ENCODE measurements around the gene PLXNA2. TPM values are rescaled to one million over a fixed set of nuclear protein-coding genes. Genes with fewer than 3 reads are reported as not detected.

The PLXNA2 gene
- polyA plus RNA-seq, 2 of the 4 experiments (the other 2 are of a cell fraction): 0.36 to 0.87 TPM

DNA sequence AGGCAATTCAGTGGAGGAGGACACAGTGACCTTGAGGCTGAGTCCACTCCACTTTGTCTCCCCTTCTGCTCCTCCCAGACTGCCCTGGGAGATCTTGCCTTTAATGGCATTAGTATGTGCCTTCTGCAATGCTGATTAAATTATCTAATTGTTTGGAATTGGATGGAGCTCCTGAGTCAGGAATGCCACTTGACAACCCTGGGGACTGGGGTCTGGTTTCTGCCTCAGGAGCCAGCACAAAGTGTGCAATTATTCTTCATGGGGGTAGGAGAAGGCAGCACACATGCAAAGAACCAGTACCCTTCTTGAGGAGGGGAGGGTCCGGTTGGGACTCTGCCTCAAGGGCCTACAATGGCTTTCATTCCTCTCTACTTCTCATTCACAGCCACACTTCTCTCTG, 11.9 kb upstream of the PLXNA2 start:
- H3K4me3 ChIP-seq: no peak overlapping the region
- peaks cover 4% of the 10 kb centered on the region; the same call in 1 of the 3 replicates for H3K9me3 ChIP-seq
- no peak overlapping the region for H3K4me2 ChIP-seq
- no peak overlapping the region for H3K27ac ChIP-seq
- 40% methylated on average over 1 of the region's 1 CpG for WGBS (ENCODE audit: missing lambda C conversion rate)
- no peak for TF ChIP-seq FOSB (CRISPR knock-in tag; IDR thresholded peaks at IDR 0.05)
- no peak for TF ChIP-seq KDM1A (IDR thresholded peaks at IDR 0.05; ENCODE audit: low read depth)
- no peak for TF ChIP-seq FOSL2 (IDR thresholded peaks at IDR 0.05)
- no peak for TF ChIP-seq FOSL2 (CRISPR knock-in tag; IDR thresholded peaks at IDR 0.05)
- TF ChIP-seq REST (IDR thresholded peaks at IDR 0.05): no peak
- TF ChIP-seq EHF (CRISPR knock-in tag; IDR thresholded peaks at IDR 0.05): no peak
- TF ChIP-seq NPAS2 (CRISPR knock-in tag; IDR thresholded peaks at IDR 0.05; ENCODE audit: borderline replicate concordance): no peak
- no peak for TF ChIP-seq EHMT2 (IDR thresholded peaks at IDR 0.05; ENCODE audit: low read depth)
- TF ChIP-seq TFCP2L1 (CRISPR knock-in tag; IDR thresholded peaks at IDR 0.05): no peak
- TF ChIP-seq RAD21 (conservative IDR thresholded peaks at IDR 0.05 in 1 of 2, IDR thresholded peaks at IDR 0.05 in 1 of 2): no peak
- no peak for TF ChIP-seq TP53 (CRISPR knock-in tag; IDR thresholded peaks at IDR 0.05)
- no peak for TF ChIP-seq POLR2AphosphoS2 (conservative IDR thresholded peaks at IDR 0.05; ENCODE audit: low read length)
- no peak for TF ChIP-seq RFX5 (IDR thresholded peaks at IDR 0.05)
- no peak for TF ChIP-seq ZFP36 (IDR thresholded peaks at IDR 0.05; ENCODE audit: borderline replicate concordance, partially characterized antibody)
- TF ChIP-seq, protein P1, sequence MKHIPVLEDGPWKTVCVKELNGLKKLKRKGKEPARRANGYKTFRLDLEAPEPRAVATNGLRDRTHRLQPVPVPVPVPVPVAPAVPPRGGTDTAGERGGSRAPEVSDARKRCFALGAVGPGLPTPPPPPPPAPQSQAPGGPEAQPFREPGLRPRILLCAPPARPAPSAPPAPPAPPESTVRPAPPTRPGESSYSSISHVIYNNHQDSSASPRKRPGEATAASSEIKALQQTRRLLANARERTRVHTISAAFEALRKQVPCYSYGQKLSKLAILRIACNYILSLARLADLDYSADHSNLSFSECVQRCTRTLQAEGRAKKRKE (CRISPR knock-in tag; IDR thresholded peaks at IDR 0.05; ENCODE audit: low read depth): no peak
- no peak for TF ChIP-seq CHD4 (IDR thresholded peaks at IDR 0.05; ENCODE audit: borderline replicate concordance)
- CTCF ChIA-PET: interaction anchor here (1.1 kb wide), 1 partner anchor 225 kb away, joined by 3 read pairs; no protein-coding TSS in a partner anchor
- POLR2A ChIA-PET: no interaction called here
- ATAC-seq: no peak
- no peak for FAIRE-seq
- DNase-seq (ENCODE audit: low read depth in 1 of 2, low spot score in 1 of 2): no peak
- peaks cover 4% of the 10 kb centered on the region; the same call in 1 of the 3 replicates for H3K4me1 ChIP-seq

GRCh38 chr1:208254862-208255261, 10.7 kb upstream of the PLXNA2 start:
- DNase-seq (ENCODE audit: low read depth in 1 of 2, low spot score in 1 of 2) (no peak), ATAC-seq (no peak), FAIRE-seq (no peak)
- ChIA-PET CTCF (interaction anchor here (1.1 to 3.7 kb wide), 2 partner anchors 10 to 232 kb away, joined by 4 to 69 read pairs; no protein-coding TSS in a partner anchor), POLR2A (no interaction called here)
- Histone ChIP-seq H3K4me3 (no peak overlapping the region), H3K27ac (no peak overlapping the region), H3K4me2 (no peak overlapping the region), H3K9me3 (no peaks in the 10 kb centered on the region; the same call in 2 of the 3 replicates), H3K4me1 (peaks cover 4% of the 10 kb centered on the region; the same call in 1 of the 3 replicates)
- WGBS (ENCODE audit: missing lambda C conversion rate): 65% methylated on average over 1 of the region's 1 CpG
- TF ChIP-seq, protein P2, sequence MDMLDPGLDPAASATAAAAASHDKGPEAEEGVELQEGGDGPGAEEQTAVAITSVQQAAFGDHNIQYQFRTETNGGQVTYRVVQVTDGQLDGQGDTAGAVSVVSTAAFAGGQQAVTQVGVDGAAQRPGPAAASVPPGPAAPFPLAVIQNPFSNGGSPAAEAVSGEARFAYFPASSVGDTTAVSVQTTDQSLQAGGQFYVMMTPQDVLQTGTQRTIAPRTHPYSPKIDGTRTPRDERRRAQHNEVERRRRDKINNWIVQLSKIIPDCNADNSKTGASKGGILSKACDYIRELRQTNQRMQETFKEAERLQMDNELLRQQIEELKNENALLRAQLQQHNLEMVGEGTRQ (IDR thresholded peaks at IDR 0.05): no peak
- TF ChIP-seq FOSL2 (IDR thresholded peaks at IDR 0.05) (no peak), FOSL2 (CRISPR knock-in tag; IDR thresholded peaks at IDR 0.05) (no peak), RNF2 (IDR thresholded peaks at IDR 0.05; ENCODE audit: borderline replicate concordance, low read depth) (no peak)
